Stimulated activated CD4-positive, alpha-beta T cell treated with anti-CD3 and anti-CD28 coated beads, TNF-alpha, amount 100 ng/mL, for 48 hours (primary cell): ENCODE measurements around the gene SMIM41.
A peak's percentile ranks its signal among the peaks of the same experiment; 100 is the strongest.

Experiments used
- DNase-seq, 3 donors: peaks; one replicate each; pipeline ENCODE4 v3.0.0-alpha.2; 2020; ENCODE audit warnings: low read depth in 3 of 3

The SMIM41 gene

DNA sequence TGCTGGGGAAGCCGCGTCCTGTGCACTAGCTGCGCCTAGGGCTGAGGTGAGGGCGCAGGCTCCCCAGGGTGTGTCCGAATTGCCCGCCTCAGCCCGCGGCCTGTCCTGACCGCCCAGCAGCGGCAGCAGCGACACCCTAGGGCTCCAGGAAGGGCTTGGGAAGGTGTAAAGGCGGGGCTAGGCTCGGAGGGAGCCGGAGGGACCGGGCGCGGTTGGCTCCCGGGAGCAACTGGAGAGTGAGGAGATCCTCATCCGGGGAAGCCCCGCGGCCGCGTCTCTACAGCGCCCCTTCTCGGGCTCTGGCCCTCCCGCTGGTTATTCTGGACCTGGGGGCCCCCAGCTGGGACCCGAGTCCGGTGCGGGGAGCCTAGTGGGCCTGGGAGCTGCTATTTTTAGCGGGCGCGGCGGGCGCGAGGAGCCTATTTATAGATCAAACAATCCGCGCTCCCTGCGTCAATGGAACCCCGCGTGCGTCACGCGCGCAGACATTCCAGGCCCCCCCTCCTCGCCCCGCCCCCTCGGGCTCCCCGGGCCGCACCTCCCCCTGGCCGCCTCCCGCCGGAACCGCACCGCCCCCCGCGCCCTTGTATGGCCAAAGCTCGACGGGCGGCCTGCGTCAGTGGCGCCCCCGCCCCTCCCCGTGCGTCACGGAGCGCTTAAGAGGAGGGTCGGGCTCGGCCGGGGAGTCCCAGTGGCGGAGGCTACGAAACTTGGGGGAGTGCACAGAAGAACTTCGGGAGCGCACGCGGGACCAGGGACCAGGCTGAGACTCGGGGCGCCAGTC, 28.6 kb upstream of the SMIM41 start, which contains the start of gene NR4A1:
Gene NR4A1, plus strand, starts transcription at position 685 of the 784 bp plus-strand sequence. CDS start 2,887 bp downstream, outside the sequence.
- DNase-seq = peak; percentile 95 to 99 (median 98)

GRCh38 chr12:52052468-52053186, 26.9 kb upstream of the SMIM41 start:
- DNase-seq = no peak

- no peak for DNase-seq
These were observed 25.8 kb upstream of the SMIM41 start for GRCh38 chr12:52053536-52054209.

GRCh38 chr12:52054231-52054832, 25.2 kb upstream of the SMIM41 start:
- no peak for DNase-seq

GRCh38 chr12:52054833-52055730, 24.4 kb upstream of the SMIM41 start:
- DNase-seq = no peak

- DNase-seq = no peak
These were observed 23.5 kb upstream of the SMIM41 start for GRCh38 chr12:52055731-52056711.

DNA sequence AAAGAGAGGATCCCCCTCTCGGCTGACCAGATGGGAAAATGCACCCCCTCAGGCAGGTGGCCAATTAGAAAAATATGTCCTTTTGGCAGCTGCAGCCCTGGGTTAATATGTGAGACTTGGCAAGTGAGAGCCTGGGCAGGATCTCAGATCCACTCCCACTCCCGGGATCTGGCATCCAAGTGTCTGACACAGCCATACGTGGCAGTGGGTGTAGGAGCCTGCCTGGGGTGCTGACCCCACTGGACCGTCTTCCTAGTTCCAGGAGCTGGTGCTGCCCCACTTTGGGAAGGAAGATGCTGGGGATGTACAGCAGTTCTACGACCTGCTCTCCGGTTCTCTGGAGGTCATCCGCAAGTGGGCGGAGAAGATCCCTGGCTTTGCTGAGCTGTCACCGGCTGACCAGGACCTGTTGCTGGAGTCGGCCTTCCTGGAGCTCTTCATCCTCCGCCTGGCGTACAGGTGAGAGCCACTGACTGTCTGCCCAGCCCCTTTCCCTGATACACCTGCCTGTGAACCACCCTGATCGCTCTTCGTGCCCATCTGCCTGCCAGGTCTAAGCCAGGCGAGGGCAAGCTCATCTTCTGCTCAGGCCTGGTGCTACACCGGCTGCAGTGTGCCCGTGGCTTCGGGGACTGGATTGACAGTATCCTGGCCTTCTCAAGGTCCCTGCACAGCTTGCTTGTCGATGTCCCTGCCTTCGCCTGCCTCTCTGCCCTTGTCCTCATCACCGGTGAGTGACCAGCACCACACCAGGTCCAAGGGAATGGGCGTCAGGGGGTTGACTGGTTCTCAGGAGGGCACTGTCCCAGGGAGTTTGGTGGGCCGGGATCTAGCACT, 22.5 kb upstream of the SMIM41 start:
- DNase-seq = no peak

- no peak for DNase-seq
These were observed 21.6 kb upstream of the SMIM41 start for GRCh38 chr12:52057638-52058576.

DNA sequence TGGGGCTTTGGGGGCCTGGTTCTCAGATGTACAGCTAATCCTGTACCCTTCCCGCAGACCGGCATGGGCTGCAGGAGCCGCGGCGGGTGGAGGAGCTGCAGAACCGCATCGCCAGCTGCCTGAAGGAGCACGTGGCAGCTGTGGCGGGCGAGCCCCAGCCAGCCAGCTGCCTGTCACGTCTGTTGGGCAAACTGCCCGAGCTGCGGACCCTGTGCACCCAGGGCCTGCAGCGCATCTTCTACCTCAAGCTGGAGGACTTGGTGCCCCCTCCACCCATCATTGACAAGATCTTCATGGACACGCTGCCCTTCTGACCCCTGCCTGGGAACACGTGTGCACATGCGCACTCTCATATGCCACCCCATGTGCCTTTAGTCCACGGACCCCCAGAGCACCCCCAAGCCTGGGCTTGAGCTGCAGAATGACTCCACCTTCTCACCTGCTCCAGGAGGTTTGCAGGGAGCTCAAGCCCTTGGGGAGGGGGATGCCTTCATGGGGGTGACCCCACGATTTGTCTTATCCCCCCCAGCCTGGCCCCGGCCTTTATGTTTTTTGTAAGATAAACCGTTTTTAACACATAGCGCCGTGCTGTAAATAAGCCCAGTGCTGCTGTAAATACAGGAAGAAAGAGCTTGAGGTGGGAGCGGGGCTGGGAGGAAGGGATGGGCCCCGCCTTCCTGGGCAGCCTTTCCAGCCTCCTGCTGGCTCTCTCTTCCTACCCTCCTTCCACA, 20.7 kb upstream of the SMIM41 start:
- no peak for DNase-seq

GRCh38 chr12:52059582-52060497, 19.7 kb upstream of the SMIM41 start:
- no peak for DNase-seq

- DNase-seq = no peak
These were observed 18.9 kb upstream of the SMIM41 start for GRCh38 chr12:52060498-52061177.

GRCh38 chr12:52061470-52062166, 17.9 kb upstream of the SMIM41 start:
- DNase-seq = no peak

DNA sequence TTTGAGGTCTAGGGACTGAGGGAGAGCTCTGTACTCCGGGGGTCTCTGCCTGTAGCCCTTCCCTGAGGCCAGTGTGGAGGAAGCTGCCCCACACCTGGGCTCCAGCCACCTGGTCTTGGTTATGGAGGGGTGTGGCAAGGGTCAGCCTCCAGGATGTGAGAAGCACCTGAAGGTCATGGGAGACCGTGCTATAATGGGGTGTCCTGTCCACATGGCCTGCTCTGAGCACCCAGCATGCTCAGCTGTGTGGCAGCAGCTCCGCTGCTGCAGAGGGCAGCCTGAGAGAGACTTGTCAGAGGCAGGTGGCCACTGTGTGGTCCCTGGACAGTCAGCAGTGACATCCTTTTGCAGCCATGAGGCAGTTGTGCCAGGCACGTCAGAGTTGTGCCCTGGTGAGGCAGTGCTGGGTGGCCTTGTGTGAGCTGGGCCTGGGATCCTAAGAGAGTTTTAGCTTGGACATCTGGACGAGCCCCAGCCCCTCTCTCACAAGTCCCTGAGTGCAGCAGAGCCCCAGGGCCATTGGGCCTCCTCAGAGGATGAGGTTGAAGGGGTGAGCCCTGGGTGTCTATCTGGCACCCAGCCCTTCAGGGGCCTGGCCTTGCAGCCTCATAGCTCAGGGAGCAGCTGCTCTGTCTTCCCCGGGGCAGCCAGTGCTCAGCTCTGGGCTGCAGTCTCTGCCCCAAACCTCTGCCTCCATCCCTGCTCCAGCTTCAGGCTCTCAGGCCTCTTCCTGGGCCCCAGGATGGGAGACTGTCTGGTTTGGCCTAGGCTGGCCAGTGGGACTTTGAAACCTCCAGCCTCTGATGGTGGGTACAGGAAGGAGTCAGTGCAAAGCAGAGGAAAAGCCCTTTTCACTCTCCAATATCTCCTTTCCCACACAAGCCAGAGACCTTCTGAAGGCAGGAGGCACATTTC, 17.1 kb upstream of the SMIM41 start:
- no peak for DNase-seq
